ENCODE measurements around the gene RFX7.

RFX7 gene

DNA sequence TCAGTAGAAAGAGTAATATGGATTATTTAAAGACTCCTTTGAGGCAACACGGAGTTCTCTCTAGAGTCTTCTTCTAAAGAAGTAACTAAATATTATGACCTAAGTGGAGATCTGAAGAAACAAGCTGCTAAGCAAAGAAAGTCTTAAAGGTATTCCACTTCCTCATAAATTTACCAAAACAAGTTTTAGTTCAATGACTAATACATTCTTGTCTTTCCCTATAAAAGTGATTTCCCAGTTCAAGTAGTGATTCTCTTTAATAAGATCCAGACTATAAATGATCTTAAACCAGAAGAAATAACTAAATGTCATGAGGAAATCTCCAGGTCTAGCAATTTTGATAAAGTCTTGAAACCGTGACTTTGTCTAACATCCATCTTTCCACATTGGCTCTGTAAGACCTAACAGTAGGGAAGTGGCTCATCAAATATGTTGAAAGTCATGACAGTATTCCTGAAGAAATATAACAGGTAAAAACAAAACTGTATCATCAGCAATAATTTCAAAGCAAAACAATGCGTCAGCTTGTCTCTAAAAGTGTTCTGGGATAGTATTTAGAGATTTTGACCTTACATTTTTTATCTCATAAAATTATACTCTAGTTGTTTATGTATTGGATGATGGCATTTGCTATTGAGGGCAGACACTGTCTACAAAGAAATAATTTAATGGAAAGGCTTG lies 198.5 kb downstream of the RFX7 start:
- DNase-seq (ENCODE audit: low spot score): no peak

DNA sequence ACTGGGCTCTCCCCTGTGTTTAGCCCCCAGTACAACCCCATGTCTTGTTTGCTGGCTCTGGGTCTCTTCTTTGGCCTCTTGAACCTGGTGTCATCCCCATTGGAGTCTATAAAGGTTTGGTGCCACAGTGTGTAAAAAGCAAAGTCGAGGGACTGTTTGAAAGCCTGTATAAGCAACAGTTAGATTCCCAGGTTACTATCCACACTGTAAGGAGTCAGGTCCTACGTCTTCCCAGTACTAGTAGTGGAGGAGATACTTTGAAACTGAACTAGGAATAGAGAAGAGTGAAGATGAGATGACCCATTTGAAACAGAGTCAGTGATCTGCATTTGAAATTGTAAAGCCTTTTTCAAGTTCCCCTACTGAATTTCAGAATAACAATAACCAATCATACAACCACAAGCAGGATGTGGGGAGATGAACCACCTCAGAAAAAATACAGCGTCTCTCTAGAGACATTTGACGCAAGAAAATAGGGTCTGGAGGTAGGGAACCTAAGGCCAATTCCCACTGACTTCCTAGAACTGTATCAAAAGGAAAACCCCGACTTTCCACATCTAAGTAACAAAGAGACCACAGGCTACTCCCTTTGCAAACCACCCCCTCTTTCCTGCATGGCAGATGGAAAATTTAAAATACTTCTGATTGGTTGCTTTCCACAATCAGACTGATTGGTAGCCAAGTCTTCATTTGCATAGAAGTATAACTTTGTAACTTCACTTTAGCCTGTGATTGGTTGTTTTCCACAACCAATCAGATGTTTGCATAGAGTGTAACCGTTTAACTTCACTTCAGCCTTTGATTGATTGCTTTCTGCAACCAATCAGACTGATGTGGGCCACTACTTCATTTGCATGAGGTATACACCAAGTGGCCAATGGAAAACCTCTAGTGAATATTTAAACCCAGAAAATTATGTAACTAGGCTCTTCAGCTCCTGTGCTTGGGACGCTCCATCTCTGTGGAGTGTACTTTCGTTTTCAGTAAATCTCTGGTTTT lies 200.4 kb downstream of the RFX7 start:
- no peak for DNase-seq (ENCODE audit: low spot score)

DNA sequence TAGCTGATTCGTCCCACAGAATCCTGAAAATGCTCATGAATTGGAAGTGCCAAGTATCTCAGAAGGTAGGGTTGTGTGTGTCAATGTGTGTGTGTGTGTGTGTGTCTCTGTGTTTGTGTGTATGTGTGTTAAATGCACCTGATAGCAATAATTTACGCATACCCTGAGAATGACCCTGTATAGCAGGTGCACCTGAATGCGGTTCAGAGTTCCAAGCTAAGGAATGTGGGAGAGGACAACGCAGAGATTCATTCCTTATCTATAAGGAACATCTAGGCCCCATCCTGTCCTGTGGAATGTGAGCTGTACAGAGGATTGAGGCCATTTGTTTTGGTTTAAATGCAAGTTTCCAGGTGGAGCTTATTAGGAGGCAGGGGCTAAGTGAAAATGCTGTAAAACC lies 201.2 kb downstream of the RFX7 start:
- no peak for DNase-seq (ENCODE audit: low spot score)

DNA sequence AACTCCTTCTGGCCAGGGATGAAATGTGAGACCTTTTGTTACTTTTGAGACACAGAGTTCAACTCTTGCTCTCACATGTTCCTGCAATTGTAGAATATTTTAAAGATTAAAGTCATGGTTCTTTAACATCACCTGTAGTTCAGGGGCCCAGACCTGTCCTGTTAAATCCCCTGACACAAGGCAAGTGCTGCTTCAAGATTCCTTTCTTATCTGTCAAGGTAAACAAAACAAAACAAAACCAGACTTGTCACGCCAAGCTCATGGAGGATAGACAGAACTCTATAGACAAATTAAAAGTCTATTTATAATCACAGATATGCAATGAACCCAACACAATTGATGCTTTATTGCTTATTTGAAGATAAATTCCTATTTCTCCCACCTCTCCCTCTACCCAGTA lies 201.6 kb downstream of the RFX7 start:
- no peak for DNase-seq (ENCODE audit: low spot score)

DNA sequence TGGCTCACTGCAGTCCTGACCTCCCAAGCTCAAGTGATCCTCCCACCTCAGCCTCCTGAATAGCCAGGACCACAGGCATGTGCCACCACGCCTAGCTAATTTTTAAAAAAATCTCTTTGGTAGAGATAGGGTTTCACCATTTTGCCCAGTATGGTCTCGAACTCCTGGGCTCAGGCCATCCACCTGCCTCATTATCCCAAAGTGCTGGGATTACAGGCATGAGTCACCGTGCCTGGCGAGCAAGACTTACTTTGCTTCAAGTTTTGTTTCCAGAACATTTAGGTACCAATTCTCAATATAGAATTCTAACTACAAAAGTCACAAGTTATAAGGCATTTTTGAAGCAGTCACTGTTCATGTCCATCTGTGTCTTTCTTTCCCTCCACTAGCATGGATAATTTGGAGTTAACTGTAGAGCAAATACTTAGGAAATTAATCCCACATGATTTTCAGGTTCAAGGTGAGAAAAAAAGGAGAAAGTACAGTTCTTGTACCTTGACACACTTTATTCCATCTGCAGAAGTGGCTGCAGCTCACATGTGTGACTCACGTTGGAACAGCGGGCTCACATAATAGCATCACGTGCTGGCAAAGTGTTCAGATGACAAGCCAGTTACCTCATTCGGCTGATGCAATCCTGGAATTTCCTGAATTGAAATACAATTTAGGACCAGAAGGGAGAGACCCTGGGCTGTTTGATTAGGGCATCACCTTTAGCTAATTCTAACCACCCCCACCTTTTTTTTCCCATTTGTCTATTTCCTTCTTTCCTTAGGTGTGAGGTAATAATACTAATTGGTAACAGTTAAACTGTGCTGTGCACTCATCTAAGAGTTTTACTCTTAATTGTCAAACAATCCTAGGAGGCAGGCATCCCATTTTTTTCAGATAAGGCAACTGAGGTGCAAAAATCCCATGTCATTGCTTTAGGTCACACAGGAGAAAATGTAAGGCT lies 203.3 kb downstream of the RFX7 start:
- DNase-seq (ENCODE audit: low spot score): peak; percentile 87

DNA sequence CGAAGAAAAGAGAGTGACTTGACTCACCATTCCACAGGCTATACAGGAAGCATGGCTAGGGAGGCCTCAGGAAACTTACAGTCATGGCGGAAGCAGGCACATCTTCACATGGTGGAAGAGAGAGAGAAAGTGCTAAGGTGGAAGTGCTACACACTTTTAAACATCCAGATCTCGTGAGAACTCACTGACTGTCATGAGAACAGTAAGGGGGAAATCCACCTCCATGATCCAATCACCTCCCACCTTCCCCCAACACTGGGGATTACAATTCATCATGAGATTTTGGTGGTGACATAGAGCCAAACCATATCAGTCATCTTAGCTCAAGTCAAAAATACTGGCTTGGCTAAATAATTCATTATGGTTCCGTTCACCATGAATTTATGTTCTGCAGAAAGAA lies 205.0 kb downstream of the RFX7 start:
- no peak for DNase-seq (ENCODE audit: low spot score)

DNA sequence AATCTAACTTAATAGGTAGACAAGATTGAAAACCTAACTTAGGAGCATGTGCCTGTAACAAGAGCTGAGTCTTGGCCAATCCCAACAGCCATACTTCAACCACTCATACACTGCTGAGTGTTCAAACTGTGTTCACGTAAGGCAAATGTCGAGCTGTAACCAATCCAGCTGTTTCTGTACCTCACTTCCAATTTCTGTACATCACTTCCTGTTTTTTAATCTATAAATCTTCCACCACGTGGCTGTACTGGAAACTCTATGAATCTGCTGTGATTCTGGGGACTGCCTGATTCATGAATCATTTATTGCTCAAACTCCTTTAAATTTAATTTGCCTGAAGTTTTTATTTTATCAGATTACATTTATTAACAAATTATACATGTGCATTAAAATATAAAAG lies 205.7 kb downstream of the RFX7 start:
- DNase-seq (ENCODE audit: low spot score): no peak

Measured in kidney capillary endothelial cell (primary cell).